Ovary (tissue), 3 donors: ENCODE results near the gene TXNRD2.

Source experiments
- CTCF ChIP-seq, 3 donors: fragments of 450-650 bp in 2 of 3; fragments of 200-600 bp in 1 of 3; IDR thresholded peaks; one replicate each; pipeline versions ENCODE4 v1.5.1 to v1.8.0; 2016 to 2022; ENCODE audit warnings: antibody characterized with exemption in 3 of 3, mild to moderate bottlenecking in 1 of 3
- POLR2A ChIP-seq: fragments of 450-650 bp; IDR thresholded peaks from one replicate; pipeline ENCODE4 v1.6.1; 2017; ENCODE audit warnings: antibody characterized with exemption, mild to moderate bottlenecking, moderate library complexity
- donor health status: DM: no; HTN: no; CAD: no.

DNA sequence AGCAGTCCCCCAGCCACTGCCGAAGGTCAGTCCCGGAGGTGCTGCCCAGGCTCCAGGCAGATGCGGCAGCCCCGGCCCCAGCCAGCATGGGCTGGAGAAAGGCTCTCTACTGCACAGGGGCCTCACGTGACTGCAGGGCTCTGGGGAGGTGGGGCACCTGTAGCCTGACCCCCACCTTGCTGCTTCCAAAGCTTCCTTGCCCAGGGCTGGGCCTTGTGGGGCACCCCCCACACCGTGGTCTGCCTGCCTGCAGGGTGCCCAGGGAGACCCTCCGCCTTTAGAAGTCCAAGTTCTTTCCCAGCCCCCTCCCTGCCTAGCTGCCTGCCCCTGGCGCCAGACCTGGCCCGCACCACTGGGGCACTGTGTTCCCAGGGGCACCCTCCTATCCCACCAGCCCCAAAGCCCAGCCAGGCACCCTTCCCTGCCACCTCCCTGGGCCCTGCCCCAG, 28.4 kb upstream of the TXNRD2 start:
- TF ChIP-seq CTCF (IDR thresholded peaks at IDR 0.05) (no peak), POLR2A (no peak)
